GM21526 (cell line): ENCODE data around the gene APOBEC3F.
A peak's percentile ranks its signal among the peaks of the same experiment; 100 is the strongest.
"Not testable (repeated sequence)": the region's sequence is repeated elsewhere in the genome, so short reads cannot be mapped to it uniquely, and the experiment has no call there.

Source experiments
- ATAC-seq: cut with Tn5 transposase; IDR thresholded peaks from one replicate; pipeline ENCODE4 v1.9.1; 2021; ENCODE audit warnings: moderate library complexity; ENCODE audit not compliant: unreplicated experiment, low FRiP score

Gene APOBEC3F

GRCh38 chr22:39068033-39068785, 27.5 kb downstream of the APOBEC3F start:
- no peak for ATAC-seq

DNA sequence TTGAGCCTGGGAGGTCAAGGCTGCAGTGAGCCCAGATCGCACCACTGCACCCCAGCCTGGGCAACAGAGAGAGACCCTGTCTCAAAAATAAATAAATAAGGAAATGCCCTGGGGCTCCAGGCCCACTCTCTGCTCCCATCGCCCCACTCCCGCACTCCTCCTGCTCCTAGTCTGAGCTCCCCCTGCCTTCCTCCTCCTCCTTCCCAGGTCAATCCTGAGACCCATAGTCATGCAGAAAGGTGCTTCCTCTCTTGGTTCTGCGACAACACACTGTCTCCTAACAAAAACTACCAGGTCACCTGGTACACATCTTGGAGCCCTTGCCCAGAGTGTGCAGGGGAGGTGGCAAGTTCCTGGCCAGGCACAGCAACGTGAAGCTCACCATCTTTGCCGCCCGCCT, 29.5 kb downstream of the APOBEC3F start:
- ATAC-seq: no peak

DNA sequence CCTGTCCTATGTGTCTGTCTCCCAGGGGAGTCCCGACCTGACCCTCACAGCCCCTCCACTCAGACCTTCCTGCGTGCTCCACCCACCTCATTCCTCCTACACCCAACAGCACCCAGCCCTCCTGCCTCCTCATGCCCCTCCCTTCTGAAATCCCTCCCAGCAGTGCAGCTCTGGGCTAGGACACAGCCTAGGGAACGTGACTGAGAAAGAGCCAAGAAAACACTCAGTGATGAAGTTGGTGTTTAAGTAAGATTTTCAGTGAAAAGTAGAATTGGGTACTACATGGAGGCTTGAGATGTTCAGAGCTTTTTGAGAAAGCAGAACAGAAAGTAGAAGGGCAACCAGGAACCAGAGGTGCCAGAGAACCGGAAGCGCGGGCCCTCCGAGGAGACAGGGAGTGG, 31.9 kb downstream of the APOBEC3F start:
- not testable (repeated sequence) for ATAC-seq

GRCh38 chr22:39073981-39074380, 33.3 kb downstream of the APOBEC3F start:
- no peak for ATAC-seq

DNA sequence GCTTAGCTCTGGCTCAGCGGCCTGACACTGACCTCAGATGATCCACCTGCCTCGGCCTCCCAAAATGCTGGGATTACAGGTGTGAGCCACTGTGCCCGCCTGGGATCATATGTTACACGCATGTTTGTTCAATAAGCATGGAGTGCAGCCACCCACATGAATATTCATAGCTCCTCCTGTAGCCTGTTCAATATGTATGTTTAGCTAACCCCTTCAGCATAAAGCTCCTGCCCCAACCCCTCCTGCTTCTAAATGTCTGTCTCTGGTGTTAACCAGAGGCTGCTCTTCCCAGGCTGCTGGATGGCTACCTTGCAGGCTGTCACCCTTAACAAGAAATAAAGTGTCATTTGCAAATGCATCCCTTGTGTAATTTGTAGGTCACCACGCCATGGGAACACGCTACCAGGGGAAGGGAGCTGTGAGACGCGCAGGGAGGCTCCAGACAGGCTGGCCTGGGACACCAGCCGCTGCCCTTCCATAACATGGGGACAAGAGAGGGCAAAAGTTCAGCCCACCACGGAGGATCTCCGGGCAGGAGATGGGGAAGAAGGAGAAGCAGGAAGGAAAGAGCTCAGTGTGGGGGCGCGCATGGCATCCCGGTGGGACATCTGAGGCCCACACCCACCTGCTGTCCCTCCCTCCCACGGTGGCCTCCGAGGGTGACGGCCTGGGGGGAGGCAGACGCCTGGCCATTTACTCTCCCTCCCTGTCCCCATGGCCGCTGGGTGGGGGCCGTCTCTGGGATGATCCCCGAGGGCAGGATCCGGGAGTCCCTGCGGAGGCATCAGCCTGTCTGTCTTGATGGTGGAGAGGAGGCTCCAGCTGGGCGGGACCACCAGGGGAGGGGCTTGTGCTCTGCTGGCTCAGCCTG, 35.7 kb downstream of the APOBEC3F start:
- not testable (repeated sequence) for ATAC-seq

- ATAC-seq: peak; percentile 68
These were observed 36.6 kb downstream of the APOBEC3F start, which contains the start of gene APOBEC3G for GRCh38 chr22:39077026-39077840. TSS of gene APOBEC3G (plus strand) at chr22:39077275. CDS start at chr22:39077362, 87 bp downstream.

DNA sequence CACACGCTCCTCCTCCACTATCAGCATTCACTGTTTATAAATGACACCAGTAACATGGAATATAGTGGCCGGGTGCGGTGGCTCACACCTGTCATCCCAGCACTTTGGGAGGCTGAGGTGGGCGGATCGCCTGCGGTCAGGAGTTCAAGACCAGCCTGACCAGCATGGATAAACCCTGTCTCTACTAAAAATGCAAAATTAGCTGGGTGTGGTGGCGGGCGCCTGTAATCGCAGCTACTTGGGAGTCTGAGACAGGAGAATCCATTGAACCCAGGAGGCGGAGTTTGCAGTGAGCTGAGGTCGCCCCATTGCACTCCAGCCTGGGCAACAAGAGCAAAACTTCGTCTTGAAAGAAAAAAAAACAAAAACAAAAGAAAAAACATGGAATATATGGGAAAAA, 37.2 kb downstream of the APOBEC3F start:
- not testable (repeated sequence) for ATAC-seq

GRCh38 chr22:39078329-39078728, 37.7 kb downstream of the APOBEC3F start:
- ATAC-seq: no peak

DNA sequence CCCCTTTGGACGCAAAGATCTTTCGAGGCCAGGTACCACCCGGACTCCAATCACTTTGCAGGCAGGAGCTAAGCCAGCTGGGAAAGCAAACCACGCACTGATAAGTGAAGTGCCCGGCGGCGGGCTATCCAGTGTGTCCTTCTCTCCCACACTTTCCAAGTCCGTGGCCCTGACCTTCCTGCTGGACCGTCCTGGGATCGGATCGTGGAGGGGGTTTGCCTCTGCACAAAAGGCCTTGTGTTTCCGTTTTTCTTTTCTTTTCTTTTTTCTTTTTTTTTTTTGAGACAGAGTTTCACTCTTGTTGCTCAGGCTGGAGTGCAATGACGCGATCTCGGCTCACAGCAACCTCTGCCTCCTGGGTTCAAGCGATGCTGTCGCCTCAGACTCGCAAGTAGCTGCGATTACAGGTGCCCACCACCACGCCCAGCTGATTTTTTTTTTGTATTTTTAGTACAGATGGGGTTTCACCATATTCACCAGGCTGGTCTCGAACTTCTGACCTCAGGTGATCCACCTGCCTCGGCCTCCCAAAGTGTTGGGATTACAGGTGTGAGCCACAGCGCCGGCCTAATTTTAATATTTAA, 38.5 kb downstream of the APOBEC3F start:
- not testable (repeated sequence) for ATAC-seq

GRCh38 chr22:39080052-39080762, 39.5 kb downstream of the APOBEC3F start:
- ATAC-seq: no peak

DNA sequence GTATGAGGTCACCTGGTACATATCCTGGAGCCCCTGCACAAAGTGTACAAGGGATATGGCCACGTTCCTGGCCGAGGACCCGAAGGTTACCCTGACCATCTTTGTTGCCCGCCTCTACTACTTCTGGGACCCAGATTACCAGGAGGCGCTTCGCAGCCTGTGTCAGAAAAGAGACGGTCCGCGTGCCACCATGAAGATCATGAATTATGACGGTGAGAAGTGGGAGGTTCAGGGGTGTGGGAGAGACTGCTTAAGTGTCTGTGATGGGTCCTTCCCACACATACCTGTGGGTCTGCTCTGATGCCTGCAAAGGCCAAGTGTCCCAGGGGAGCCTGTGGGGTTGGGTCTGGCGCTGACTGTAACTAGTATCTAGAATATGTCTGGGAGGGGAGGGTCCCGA, 40.4 kb downstream of the APOBEC3F start:
- no peak for ATAC-seq

DNA sequence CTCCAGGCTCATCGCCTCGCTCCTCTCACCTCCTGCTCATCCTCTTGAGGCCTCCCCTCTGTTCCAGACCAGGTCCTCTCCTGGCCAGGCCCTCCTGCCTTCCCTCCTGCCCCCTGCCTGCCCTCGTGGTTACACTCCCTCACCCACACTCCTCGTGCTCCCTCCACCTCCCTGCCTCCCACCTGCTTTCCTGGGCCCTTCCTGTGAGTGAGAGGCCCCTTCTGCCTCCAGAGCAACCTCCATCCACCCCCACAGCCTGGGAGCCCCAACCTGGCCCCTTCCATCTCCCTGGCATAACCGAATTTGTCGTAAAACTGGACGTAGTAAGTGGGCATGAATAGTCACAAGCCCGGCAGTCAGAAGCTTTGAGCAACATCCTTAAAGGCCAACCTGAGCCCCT, 40.9 kb downstream of the APOBEC3F start:
- no peak for ATAC-seq

GRCh38 chr22:39083212-39084165, 42.8 kb downstream of the APOBEC3F start:
- no peak for ATAC-seq

GRCh38 chr22:39084666-39085065, 44.0 kb downstream of the APOBEC3F start:
- ATAC-seq: no peak

- ATAC-seq: no peak
These were observed 46.4 kb downstream of the APOBEC3F start for GRCh38 chr22:39087098-39087497.

GRCh38 chr22:39087881-39088684, 47.4 kb downstream of the APOBEC3F start:
- no peak for ATAC-seq

DNA sequence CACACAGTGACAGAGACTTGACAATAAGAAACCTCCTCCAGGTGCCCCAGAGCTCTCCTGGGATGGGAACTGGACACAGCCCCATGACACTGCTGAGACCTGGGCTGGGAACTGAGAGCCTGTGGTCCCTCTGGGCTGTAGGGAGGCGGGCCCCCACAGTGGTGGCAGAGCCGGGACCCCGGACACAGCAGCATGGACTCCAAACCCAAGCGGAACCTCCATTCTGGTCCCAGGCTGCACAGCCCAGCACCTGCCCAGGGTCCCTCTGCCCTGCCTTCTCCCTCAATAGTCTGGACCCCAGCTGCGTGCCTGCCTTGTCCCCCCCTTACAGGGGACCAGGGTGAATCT, 48.0 kb downstream of the APOBEC3F start:
- ATAC-seq: no peak

- no peak for ATAC-seq
These were observed 49.3 kb downstream of the APOBEC3F start for GRCh38 chr22:39089928-39090327.
